MM.1S (cell line): Measurements from ENCODE around the gene ZNF81.
A peak's percentile ranks its signal among the peaks of the same experiment; 100 is the strongest.

Experiments used
- DNase-seq: peaks from one replicate; pipeline ENCODE4 v3.0.0-alpha.2; 2015
- H2AFZ ChIP-seq: fragments of 300-600 bp; sonication (generic); 2 replicates; pipeline ENCODE4 v1.6.0; 2016; ENCODE audit warnings: antibody characterized with exemption, low read length
- H3F3A ChIP-seq: fragments of 300-600 bp; sonication (generic); 2 replicates; pipeline ENCODE4 v1.6.1; 2016; ENCODE audit warnings: mild to moderate bottlenecking, antibody characterized with exemption, low read length, moderate library complexity, mixed read lengths; ENCODE audit not compliant: insufficient read depth
- H3K27ac ChIP-seq: fragments of 300-600 bp; sonication (generic); 2 replicates; pipeline ENCODE4 v1.5.1; 2016; ENCODE audit warnings: mild to moderate bottlenecking, low read length
- H3K27me3 ChIP-seq: fragments of 300-600 bp; sonication (generic); replicated peaks from 2 replicates; pipeline ENCODE4 v1.6.0; 2016; ENCODE audit warnings: low read length; ENCODE audit not compliant: insufficient read depth
- H3K36me3 ChIP-seq: fragments of 300-600 bp; sonication (generic); replicated peaks from 2 replicates; pipeline ENCODE4 v1.6.1; 2016; ENCODE audit warnings: mild to moderate bottlenecking, low read length, mixed read lengths; ENCODE audit not compliant: insufficient read depth
- H3K4me1 ChIP-seq: fragments of 300-600 bp; sonication (generic); 2 replicates; pipeline ENCODE4 v1.6.1; 2016; ENCODE audit warnings: low read length, mixed read lengths
- H3K4me2 ChIP-seq: fragments of 300-600 bp; sonication (generic); 2 replicates; pipeline ENCODE4 v1.6.0; 2016; ENCODE audit warnings: low read depth, low read length
- H3K4me3 ChIP-seq: fragments of 300-600 bp; sonication (generic); 2 replicates; pipeline ENCODE4 v1.5.1; 2016; ENCODE audit warnings: low read length, mixed read lengths
- H3K79me2 ChIP-seq: fragments of 300-600 bp; sonication (generic); 2 replicates; pipeline ENCODE4 v1.6.1; 2016; ENCODE audit warnings: mixed run types, low read length, mixed read lengths
- H3K9ac ChIP-seq: fragments of 300-600 bp; sonication (generic); 2 replicates; pipeline ENCODE4 v1.6.1; 2016; ENCODE audit warnings: low read length, mixed read lengths
- H3K9me2 ChIP-seq: fragments of 300-600 bp; sonication (generic); replicated peaks from 2 replicates; pipeline ENCODE4 v1.6.1; 2016; ENCODE audit warnings: mild to moderate bottlenecking, low read length, mixed read lengths; ENCODE audit not compliant: insufficient read depth
- H3K9me3 ChIP-seq: fragments of 300-600 bp; sonication (generic); replicated peaks from 2 replicates; pipeline ENCODE4 v1.6.1; 2016; ENCODE audit warnings: mild to moderate bottlenecking, low read length, mixed read lengths; ENCODE audit not compliant: insufficient read depth
- H4K20me1 ChIP-seq: fragments of 300-600 bp; sonication (generic); 2 replicates; pipeline ENCODE4 v1.6.1; 2016; ENCODE audit warnings: mild to moderate bottlenecking, low read length, moderate library complexity, mixed read lengths; ENCODE audit not compliant: insufficient read depth
- EZH2 ChIP-seq: fragments of 300-600 bp; sonication (generic); optimal IDR thresholded peaks from 2 replicates; pipeline ENCODE3; 2017; ENCODE audit warnings: low read depth, mild to moderate bottlenecking, antibody characterized with exemption, low read length, mixed read lengths
- EZH2phosphoT487 ChIP-seq: fragments of 300-600 bp; sonication (generic); IDR thresholded peaks from 2 replicates; pipeline ENCODE4 v1.6.1; 2018; ENCODE audit warnings: antibody characterized with exemption, low read length
- TF ChIP-seq, protein P1 (sequence below): fragments of 300-600 bp; sonication (generic); IDR thresholded peaks from 2 replicates; pipeline ENCODE4 v1.5.1; 2016; ENCODE audit warnings: antibody characterized with exemption, low read length, mixed read lengths

The ZNF81 gene

DNA sequence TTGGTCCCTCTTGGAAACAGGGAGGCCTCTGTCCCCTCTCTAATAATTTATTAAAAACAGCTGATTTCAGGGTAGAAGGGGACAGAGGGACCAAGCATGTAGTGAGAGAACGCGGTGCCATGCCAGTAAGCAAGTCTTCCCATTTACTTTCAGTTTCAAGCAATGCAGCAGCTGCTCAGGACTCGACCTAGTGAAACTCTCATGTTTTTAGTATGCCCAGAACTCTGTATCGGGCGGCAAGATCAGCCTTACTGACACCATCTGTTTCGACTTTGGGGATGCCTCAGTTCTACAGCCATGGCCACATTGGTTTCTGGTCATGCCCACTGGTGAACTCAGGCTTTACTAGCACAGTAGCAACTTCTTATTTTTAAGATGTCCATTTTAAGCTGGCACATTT lies 40.6 kb downstream of the ZNF81 start:
- H3K9me2 ChIP-seq, result no peaks in the 10 kb centered on the region
- peaks cover 19% of the 10 kb centered on the region for H3K4me1 ChIP-seq
- H3K79me2 ChIP-seq, result no peaks in the 10 kb centered on the region
- H3K36me3 ChIP-seq, result no peaks in the 10 kb centered on the region
- no peak for TF ChIP-seq EZH2phosphoT487
- TF ChIP-seq, protein P1, sequence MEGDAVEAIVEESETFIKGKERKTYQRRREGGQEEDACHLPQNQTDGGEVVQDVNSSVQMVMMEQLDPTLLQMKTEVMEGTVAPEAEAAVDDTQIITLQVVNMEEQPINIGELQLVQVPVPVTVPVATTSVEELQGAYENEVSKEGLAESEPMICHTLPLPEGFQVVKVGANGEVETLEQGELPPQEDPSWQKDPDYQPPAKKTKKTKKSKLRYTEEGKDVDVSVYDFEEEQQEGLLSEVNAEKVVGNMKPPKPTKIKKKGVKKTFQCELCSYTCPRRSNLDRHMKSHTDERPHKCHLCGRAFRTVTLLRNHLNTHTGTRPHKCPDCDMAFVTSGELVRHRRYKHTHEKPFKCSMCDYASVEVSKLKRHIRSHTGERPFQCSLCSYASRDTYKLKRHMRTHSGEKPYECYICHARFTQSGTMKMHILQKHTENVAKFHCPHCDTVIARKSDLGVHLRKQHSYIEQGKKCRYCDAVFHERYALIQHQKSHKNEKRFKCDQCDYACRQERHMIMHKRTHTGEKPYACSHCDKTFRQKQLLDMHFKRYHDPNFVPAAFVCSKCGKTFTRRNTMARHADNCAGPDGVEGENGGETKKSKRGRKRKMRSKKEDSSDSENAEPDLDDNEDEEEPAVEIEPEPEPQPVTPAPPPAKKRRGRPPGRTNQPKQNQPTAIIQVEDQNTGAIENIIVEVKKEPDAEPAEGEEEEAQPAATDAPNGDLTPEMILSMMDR, result no peak
- peak; percentile 86 for DNase-seq
- no peaks in the 10 kb centered on the region for H3K9me3 ChIP-seq
- H2AFZ ChIP-seq, result peak overlapping the region; percentile 75
- no peaks in the 10 kb centered on the region for H4K20me1 ChIP-seq
- peaks cover 8% of the 10 kb centered on the region for H3F3A ChIP-seq
- H3K9ac ChIP-seq, result peak overlapping the region; percentile 35; the same call in 1 of the 2 replicates
- peak overlapping the region; percentile 44 for H3K4me3 ChIP-seq
- H3K4me2 ChIP-seq, result peak overlapping the region; percentile 68
- H3K27me3 ChIP-seq, result no peaks in the 10 kb centered on the region
- H3K27ac ChIP-seq, result peak overlapping the region; percentile 90

DNA sequence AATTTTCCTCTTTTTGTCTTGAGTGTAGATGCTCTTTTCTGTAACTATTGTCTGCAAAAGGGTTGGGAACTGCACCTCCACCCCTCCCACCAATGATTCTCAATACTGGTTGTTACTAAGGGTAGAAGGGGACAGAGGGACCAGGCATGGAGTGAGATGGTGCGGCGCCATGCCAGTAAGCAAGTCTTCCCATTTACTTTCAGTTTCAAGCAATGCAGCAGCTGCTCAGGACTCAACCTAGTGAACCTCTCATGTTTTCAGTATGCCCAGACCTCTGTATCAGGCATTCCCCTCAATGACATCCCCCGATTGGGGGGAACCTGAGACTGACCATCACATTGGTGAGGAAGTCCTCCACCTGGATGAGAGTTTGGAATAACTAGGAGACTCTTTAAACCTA lies 41.5 kb downstream of the ZNF81 start:
- peak overlapping the region; percentile 65 for H2AFZ ChIP-seq
- peak overlapping the region; percentile 68 for H3K4me2 ChIP-seq
- peak overlapping the region; percentile 35; the same call in 1 of the 2 replicates for H3K9ac ChIP-seq
- peaks cover 19% of the 10 kb centered on the region for H3K4me1 ChIP-seq
- peaks cover 8% of the 10 kb centered on the region for H3F3A ChIP-seq
- no peaks in the 10 kb centered on the region for H3K27me3 ChIP-seq
- H4K20me1 ChIP-seq, result no peaks in the 10 kb centered on the region
- no peaks in the 10 kb centered on the region for H3K36me3 ChIP-seq
- DNase-seq, result peak; percentile 52
- H3K27ac ChIP-seq, result peak overlapping the region; percentile 90
- peak overlapping the region; percentile 23 for H3K4me3 ChIP-seq
- H3K9me3 ChIP-seq, result no peaks in the 10 kb centered on the region
- no peaks in the 10 kb centered on the region for H3K79me2 ChIP-seq
- TF ChIP-seq, protein P1, result no peak
- TF ChIP-seq EZH2phosphoT487 (no peak), EZH2 (no peak)
- H3K9me2 ChIP-seq, result no peaks in the 10 kb centered on the region

DNA sequence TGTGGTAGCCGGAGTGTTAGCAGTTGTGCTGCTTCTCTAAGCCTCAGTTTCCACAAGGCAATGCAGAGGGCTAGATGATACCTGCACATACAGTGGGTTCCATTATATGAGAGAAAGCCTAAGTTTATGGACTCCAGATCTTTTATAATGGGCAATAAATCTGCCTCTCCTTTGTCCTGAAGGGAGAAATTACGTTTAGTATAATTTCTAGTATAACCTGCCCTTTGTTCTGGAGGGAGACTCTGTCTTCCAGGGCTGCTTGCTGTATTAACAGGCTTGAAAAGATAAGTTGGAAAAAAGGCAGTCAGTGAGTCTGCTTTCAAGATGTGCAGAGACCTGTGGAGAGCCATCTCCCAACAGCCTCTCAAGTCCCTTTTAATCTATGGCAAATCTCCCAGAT lies 42.8 kb downstream of the ZNF81 start:
- H3K36me3 ChIP-seq, result no peaks in the 10 kb centered on the region
- H3K27me3 ChIP-seq, result no peaks in the 10 kb centered on the region
- H3K4me3 ChIP-seq, result no peak overlapping the region
- H3K9me2 ChIP-seq, result no peaks in the 10 kb centered on the region
- DNase-seq, result no peak
- no peak overlapping the region for H2AFZ ChIP-seq
- TF ChIP-seq EZH2 (no peak), EZH2phosphoT487 (no peak)
- TF ChIP-seq, protein P1, result no peak
- H3K4me1 ChIP-seq, result peaks cover 19% of the 10 kb centered on the region
- no peak overlapping the region for H3K27ac ChIP-seq
- H3K9me3 ChIP-seq, result no peaks in the 10 kb centered on the region
- H3K4me2 ChIP-seq, result no peak overlapping the region
- H4K20me1 ChIP-seq, result no peaks in the 10 kb centered on the region
- no peak overlapping the region for H3K9ac ChIP-seq
- H3K79me2 ChIP-seq, result no peaks in the 10 kb centered on the region
- H3F3A ChIP-seq, result peaks cover 8% of the 10 kb centered on the region
